ENCODE measurements around the gene B3GALT6. TPM values are rescaled to one million over a fixed set of nuclear protein-coding genes. Genes with fewer than 3 reads are reported as not detected.

B3GALT6 gene
- total RNA-seq, 2 experiments from 2014 or later, result 22.4 to 23.0 TPM

- ChIA-PET POLR2A (interaction anchor here (0.6 to 1.3 kb wide), 2 partner anchors 13 to 229 kb away, joined by 3 to 4 read pairs; no protein-coding TSS in a partner anchor), CTCF (interaction anchor here (0.5 to 0.8 kb wide), 2 partner anchors 78 to 1112 kb away, joined by 3 read pairs; no protein-coding TSS in a partner anchor)
These were observed 31.8 kb upstream of the B3GALT6 start for GRCh38 chr1:1199961-1200875.

GRCh38 chr1:1200876-1201810 lies 30.9 kb upstream of the B3GALT6 start:
- ChIA-PET POLR2A (interaction anchor here (1.3 kb wide), 1 partner anchor 12 kb away, joined by 3 read pairs; no protein-coding TSS in a partner anchor), CTCF (interaction anchor here (0.8 kb wide), 1 partner anchor 78 kb away, joined by 3 read pairs; no protein-coding TSS in a partner anchor)

GRCh38 chr1:1202831-1203560 lies 29.0 kb upstream of the B3GALT6 start:
- CTCF ChIA-PET, result no interaction called here

GRCh38 chr1:1203561-1204424 lies 28.2 kb upstream of the B3GALT6 start:
- POLR2A ChIA-PET, result no interaction called here
- CTCF ChIA-PET, result no interaction called here

More at GRCh38 chr1:1202831-1203560, 29.0 kb upstream of the B3GALT6 start:
- POLR2A ChIA-PET, result no interaction called here

GRCh38 chr1:1204425-1204920 lies 27.6 kb upstream of the B3GALT6 start:
- ChIA-PET CTCF (interaction anchor here (1.0 kb wide), 1 partner anchor 19 kb away, joined by 3 read pairs; no protein-coding TSS in a partner anchor), POLR2A (no interaction called here)

GRCh38 chr1:1204998-1205768 lies 26.9 kb upstream of the B3GALT6 start:
- ChIA-PET POLR2A (interaction anchor here (0.5 kb wide), 1 partner anchor 194 kb away, joined by 3 read pairs; no protein-coding TSS in a partner anchor), CTCF (interaction anchor here (1.0 to 1.5 kb wide), 2 partner anchors 19 to 83 kb away, joined by 3 to 6 read pairs; no protein-coding TSS in a partner anchor)

GRCh38 chr1:1205769-1206375 lies 26.2 kb upstream of the B3GALT6 start:
- CTCF ChIA-PET, result interaction anchor here (1.0 to 1.5 kb wide), 2 partner anchors 20 to 84 kb away, joined by 3 to 6 read pairs; no protein-coding TSS in a partner anchor
- POLR2A ChIA-PET, result interaction anchor here (0.5 to 0.6 kb wide), 2 partner anchors 90 to 195 kb away, joined by 3 read pairs; partner anchors contain the start of gene C1orf159

- ChIA-PET POLR2A (interaction anchor here (0.6 to 1.6 kb wide), 3 partner anchors 25 to 143 kb away, joined by 3 to 5 read pairs (median 4); partner anchors contain the start of genes C1orf159 and SDF4), CTCF (interaction anchor here (1.5 to 2.1 kb wide), 2 partner anchors 84 kb away, joined by 6 to 7 read pairs; no protein-coding TSS in a partner anchor)
These were observed 25.6 kb upstream of the B3GALT6 start, which contains the start of gene TNFRSF18 for GRCh38 chr1:1206376-1206965. TSS of gene TNFRSF18 (minus strand) at chr1:1206592. CDS start at chr1:1206571, 21 bp downstream.

GRCh38 chr1:1206966-1207531 lies 25.0 kb upstream of the B3GALT6 start:
- ChIA-PET CTCF (interaction anchor here (1.2 to 2.1 kb wide), 2 partner anchors 84 to 174 kb away, joined by 3 to 7 read pairs; no protein-coding TSS in a partner anchor), POLR2A (interaction anchor here (0.6 to 1.6 kb wide), 3 partner anchors 21 to 143 kb away, joined by 3 to 5 read pairs (median 4); partner anchors contain the start of gene SDF4)

GRCh38 chr1:1207571-1207892 lies 24.5 kb upstream of the B3GALT6 start:
- POLR2A ChIA-PET, result interaction anchor here (0.6 to 1.6 kb wide), 3 partner anchors 20 to 144 kb away, joined by 3 to 5 read pairs (median 4); partner anchors contain the start of gene SDF4
- CTCF ChIA-PET, result interaction anchor here (1.2 to 2.1 kb wide), 2 partner anchors 85 to 174 kb away, joined by 3 to 7 read pairs; no protein-coding TSS in a partner anchor

GRCh38 chr1:1208713-1209433 lies 23.2 kb upstream of the B3GALT6 start:
- CTCF ChIA-PET, result interaction anchor here (1.0 to 2.9 kb wide), 3 partner anchors 22 to 86 kb away, joined by 3 to 7 read pairs (median 6); partner anchors contain the start of gene TTLL10
- POLR2A ChIA-PET, result interaction anchor here (0.6 to 1.1 kb wide), 3 partner anchors 9 to 249 kb away, joined by 3 to 5 read pairs (median 3); no protein-coding TSS in a partner anchor

- CTCF ChIA-PET, result interaction anchor here (2.9 kb wide), 1 partner anchor 20 kb away, joined by 6 read pairs; no protein-coding TSS in a partner anchor
- POLR2A ChIA-PET, result no interaction called here
These were observed 21.1 kb upstream of the B3GALT6 start for GRCh38 chr1:1210726-1211540.

Measured in activated CD8-positive, alpha-beta memory T cell treated with anti-CD3 and anti-CD28 coated beads for 36 hours (primary cell).